Ishikawa (cell line): ENCODE results near the gene GPATCH2L.

ENCODE experiments used
- CEBPB ChIP-seq: IDR thresholded peaks from 2 replicates; pipeline ENCODE4 v1.6.1; 2012
- CREB1 ChIP-seq: IDR thresholded peaks from 2 replicates; pipeline ENCODE4 v1.6.1; 2012; ENCODE audit warnings: low read depth
- EGR1 ChIP-seq: IDR thresholded peaks from 2 replicates; pipeline ENCODE4 v1.6.1; 2012
- EP300 ChIP-seq: IDR thresholded peaks from 2 replicates; pipeline ENCODE4 v1.6.1; 2012; ENCODE audit warnings: borderline replicate concordance
- FOXM1 ChIP-seq: IDR thresholded peaks from 2 replicates; pipeline ENCODE4 v1.6.1; 2012; ENCODE audit warnings: low read depth, borderline replicate concordance
- NFIC ChIP-seq: IDR thresholded peaks from 2 replicates; pipeline ENCODE4 v1.6.1; 2012
- RAD21 ChIP-seq: IDR thresholded peaks from 2 replicates; pipeline ENCODE4 v1.6.1; 2012; ENCODE audit warnings: low read depth
- TAF1 ChIP-seq: IDR thresholded peaks from 2 replicates; pipeline ENCODE4 v1.6.1; 2012; ENCODE audit warnings: low read depth, mild to moderate bottlenecking
- TCF12 ChIP-seq: IDR thresholded peaks from 2 replicates; pipeline ENCODE4 v1.6.1; 2012; ENCODE audit warnings: low read depth
- TEAD4 ChIP-seq: IDR thresholded peaks from 2 replicates; pipeline ENCODE4 v1.6.1; 2012
- YY1 ChIP-seq: IDR thresholded peaks from 2 replicates; pipeline ENCODE4 v1.6.1; 2012; ENCODE audit warnings: low read depth
- ZBTB7A ChIP-seq: IDR thresholded peaks from 2 replicates; pipeline ENCODE4 v1.6.1; 2012; ENCODE audit warnings: low read depth
- TF ChIP-seq, protein P1 (sequence below): IDR thresholded peaks from 2 replicates; pipeline ENCODE4 v1.6.1; 2012
- TF ChIP-seq, protein P2 (sequence below): IDR thresholded peaks from 2 replicates; pipeline ENCODE4 v1.6.1; 2012; ENCODE audit warnings: low read depth, mild to moderate bottlenecking
- TF ChIP-seq, protein P3 (sequence below): IDR thresholded peaks from 2 replicates; pipeline ENCODE4 v1.6.1; 2012

GPATCH2L gene

DNA sequence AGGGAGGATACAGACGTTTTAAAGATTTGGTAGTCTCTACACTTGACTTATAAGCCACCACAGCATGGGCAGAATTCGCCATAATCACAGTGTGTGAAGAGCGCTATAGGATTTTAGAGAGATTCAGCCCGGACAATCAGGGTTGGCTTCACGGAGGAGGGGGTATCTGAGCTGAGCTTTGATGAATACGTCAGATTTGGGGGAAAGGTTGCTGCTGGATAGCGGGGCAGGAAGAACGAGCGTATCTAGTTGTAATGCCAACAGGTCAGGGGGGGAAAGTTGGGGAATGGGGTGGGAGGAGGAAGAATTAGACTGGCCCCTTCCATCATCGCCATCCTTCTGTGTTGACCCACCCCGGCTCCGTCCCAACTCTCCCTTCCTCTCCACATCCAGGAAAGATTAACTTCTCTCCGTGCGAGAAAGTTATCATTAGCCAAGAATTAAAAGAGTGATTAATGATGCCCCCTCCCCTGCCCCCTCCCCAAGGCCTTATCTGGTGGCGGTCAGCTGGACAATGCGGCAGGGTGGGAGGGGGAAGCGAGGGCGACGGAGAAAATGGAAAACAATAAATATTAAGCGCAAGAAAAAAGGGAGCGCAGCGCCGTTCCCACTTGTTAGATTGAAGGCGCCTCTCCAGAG is 13.5 kb upstream of the GPATCH2L start:
- TF ChIP-seq TCF12 = no peak
- TF ChIP-seq EP300 = no peak
- no peak for TF ChIP-seq CEBPB
- no peak for TF ChIP-seq RAD21
- TF ChIP-seq, protein P1, sequence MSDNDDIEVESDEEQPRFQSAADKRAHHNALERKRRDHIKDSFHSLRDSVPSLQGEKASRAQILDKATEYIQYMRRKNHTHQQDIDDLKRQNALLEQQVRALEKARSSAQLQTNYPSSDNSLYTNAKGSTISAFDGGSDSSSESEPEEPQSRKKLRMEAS = no peak
- TF ChIP-seq, protein P2, sequence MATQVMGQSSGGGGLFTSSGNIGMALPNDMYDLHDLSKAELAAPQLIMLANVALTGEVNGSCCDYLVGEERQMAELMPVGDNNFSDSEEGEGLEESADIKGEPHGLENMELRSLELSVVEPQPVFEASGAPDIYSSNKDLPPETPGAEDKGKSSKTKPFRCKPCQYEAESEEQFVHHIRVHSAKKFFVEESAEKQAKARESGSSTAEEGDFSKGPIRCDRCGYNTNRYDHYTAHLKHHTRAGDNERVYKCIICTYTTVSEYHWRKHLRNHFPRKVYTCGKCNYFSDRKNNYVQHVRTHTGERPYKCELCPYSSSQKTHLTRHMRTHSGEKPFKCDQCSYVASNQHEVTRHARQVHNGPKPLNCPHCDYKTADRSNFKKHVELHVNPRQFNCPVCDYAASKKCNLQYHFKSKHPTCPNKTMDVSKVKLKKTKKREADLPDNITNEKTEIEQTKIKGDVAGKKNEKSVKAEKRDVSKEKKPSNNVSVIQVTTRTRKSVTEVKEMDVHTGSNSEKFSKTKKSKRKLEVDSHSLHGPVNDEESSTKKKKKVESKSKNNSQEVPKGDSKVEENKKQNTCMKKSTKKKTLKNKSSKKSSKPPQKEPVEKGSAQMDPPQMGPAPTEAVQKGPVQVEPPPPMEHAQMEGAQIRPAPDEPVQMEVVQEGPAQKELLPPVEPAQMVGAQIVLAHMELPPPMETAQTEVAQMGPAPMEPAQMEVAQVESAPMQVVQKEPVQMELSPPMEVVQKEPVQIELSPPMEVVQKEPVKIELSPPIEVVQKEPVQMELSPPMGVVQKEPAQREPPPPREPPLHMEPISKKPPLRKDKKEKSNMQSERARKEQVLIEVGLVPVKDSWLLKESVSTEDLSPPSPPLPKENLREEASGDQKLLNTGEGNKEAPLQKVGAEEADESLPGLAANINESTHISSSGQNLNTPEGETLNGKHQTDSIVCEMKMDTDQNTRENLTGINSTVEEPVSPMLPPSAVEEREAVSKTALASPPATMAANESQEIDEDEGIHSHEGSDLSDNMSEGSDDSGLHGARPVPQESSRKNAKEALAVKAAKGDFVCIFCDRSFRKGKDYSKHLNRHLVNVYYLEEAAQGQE = no peak
- no peak for TF ChIP-seq TAF1
- TF ChIP-seq FOXM1 = no peak
- TF ChIP-seq EGR1 = no peak
- no peak for TF ChIP-seq TEAD4
- no peak for TF ChIP-seq ZBTB7A
- TF ChIP-seq YY1 = no peak
- TF ChIP-seq, protein P3, sequence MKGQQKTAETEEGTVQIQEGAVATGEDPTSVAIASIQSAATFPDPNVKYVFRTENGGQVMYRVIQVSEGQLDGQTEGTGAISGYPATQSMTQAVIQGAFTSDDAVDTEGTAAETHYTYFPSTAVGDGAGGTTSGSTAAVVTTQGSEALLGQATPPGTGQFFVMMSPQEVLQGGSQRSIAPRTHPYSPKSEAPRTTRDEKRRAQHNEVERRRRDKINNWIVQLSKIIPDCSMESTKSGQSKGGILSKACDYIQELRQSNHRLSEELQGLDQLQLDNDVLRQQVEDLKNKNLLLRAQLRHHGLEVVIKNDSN = no peak
- no peak for TF ChIP-seq NFIC
- TF ChIP-seq CREB1 = no peak

DNA sequence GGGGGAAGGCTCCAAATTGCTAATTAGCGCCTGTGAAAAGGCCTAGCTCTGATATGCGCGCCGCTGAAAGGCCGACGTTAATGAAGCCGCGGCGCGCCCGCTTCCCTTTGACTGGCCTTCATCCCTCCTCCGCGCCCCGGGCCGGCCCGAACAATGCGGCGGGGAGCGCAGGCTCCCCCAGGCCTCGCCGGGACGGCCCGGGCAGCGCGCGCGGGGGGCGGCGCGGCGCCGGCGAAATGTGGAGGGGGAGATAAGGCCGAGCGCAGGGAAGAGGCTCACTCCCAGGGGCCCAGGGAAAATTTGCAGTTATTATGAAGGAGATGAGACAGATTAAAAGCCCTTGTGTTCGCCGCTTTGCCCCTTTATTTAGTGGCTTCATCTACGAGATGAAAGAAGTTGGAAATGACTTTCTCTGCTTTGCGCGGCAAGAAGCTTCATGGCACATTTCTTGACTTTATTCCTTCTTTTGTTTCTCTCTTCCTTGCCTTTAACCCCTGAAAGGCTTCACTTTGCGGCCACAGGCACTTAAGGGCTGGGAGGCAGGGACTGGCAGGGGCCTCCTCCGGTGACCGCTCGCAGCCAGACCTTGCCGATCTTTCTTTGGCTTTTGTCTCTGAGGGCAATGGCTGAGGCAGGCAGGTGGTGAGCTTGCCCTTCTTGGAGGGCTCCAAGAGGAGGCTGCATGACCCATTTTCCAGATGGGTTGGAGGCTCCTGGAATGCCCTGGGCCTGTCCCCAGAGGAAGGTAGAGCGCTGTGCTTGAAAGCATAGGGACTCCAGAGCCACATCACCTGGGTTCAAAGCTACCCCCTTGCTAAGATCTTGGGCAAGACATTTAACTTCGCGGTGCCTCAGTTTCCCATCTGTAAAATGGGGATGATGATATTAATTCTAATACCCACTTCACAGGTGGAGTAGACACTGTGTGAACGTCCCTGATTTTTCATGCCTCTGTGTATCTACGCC is 12.7 kb upstream of the GPATCH2L start:
- TF ChIP-seq EGR1 = no peak
- TF ChIP-seq, protein P1 = no peak

DNA sequence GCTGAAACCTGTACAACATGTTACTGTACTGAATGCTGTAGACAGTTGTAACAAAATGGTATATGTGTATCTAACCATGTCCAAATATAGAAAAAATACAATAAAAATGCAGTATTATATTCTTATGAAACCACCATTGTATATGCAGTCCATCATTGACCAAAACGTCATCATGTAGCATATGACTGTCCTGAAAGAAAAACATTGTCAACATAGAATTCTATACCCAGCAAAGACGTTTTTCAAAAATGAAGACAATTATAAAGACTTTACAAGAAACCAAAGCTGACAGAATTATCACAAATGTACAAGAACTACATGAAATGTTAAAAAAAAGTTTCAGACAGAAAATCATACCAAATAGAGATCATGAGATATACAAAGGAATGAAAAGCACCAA is 8.1 kb upstream of the GPATCH2L start:
- TF ChIP-seq NFIC (no peak), TCF12 (no peak), ZBTB7A (no peak), CREB1 (no peak), EP300 (no peak), EGR1 (no peak), RAD21 (no peak), CEBPB (no peak), FOXM1 (no peak), TAF1 (no peak), YY1 (no peak), TEAD4 (no peak)
- TF ChIP-seq, protein P2 = no peak
- TF ChIP-seq, protein P1 = no peak
- TF ChIP-seq, protein P3 = no peak

DNA sequence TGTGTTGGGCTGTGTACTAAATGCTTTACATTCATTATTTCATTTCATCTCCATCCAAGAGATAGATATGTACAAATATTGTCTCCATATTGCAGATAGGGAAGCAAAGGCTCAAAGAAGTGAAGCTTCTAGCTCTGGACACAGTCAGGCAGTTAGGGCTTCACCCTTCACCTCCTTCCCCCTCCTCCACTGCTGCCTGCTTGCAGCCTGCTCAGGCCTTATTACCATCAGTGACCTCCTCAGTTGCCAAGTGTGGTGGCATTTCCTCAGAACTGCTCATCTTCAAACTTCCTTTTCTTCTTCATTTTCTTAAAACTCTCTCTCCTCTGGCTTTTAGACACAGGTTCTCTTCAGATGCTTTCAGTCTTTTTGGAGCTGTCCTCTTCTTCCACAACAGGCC is 4.7 kb upstream of the GPATCH2L start:
- TF ChIP-seq, protein P3 = no peak
- TF ChIP-seq FOXM1 = no peak
- no peak for TF ChIP-seq TAF1
- no peak for TF ChIP-seq TEAD4
- no peak for TF ChIP-seq CREB1
- no peak for TF ChIP-seq NFIC
- TF ChIP-seq YY1 = no peak
- TF ChIP-seq, protein P1 = no peak
- no peak for TF ChIP-seq EGR1
- TF ChIP-seq RAD21 = no peak
- no peak for TF ChIP-seq EP300
- TF ChIP-seq ZBTB7A = no peak
- TF ChIP-seq TCF12 = no peak
- TF ChIP-seq, protein P2 = no peak
- TF ChIP-seq CEBPB = no peak
